HL-60 (cell line): ENCODE measurements around the gene ALDH3A1.

Experiments
- GABPA ChIP-seq: IDR thresholded peaks from 2 replicates; pipeline ENCODE4 v1.6.1; 2012; ENCODE audit warnings: low read depth
- POLR2AphosphoS5 ChIP-seq: IDR thresholded peaks from 2 replicates; pipeline ENCODE4 v1.6.1; 2012; ENCODE audit warnings: low read depth
- TF ChIP-seq, protein P1 (sequence below): IDR thresholded peaks from one replicate; pipeline ENCODE4 v1.5.1; 2011; ENCODE audit warnings: low read length, control low read depth, inconsistent platforms; ENCODE audit not compliant: insufficient read depth

DNA sequence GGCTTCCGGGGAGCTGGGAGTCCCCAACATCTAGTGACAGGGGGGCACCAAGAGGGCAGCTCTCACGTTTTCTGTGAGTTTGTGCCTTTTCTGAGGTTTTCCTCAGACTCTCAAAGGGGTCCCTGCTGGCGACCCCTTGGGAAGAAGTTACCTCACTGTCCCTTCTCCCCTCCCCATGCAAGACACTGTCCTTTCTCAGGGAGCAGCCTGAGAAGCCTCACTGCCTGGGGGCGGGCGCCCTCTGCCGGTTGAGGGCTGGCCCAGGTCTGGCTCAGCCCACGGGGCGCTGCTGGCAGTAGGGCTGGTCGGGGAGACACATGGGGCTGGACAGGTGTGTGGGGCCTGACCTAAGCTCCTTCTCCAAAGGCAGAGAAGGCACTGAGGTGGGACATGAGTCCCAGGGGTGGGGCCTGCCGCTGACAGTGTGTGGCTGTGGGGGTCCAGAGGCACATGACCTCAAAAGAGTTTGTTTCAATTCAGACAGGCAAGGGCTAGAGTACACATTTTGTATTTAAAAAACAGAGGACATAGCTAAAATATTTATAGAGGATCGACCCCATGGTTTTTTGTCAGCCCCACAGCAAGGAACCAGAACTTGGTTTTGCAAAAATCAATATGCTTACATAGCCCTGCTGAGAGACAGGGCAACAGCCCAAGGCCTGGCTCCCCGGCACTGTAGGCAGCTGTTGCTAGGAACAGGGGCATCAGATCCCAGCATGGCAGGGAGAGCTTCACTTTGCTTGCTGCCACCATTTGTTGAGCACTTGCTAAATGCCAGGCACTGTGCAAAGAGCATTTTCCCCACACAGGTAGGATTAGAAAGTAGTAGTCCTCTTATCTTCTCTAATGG, 18.5 kb upstream of the ALDH3A1 start:
- TF ChIP-seq, protein P1, sequence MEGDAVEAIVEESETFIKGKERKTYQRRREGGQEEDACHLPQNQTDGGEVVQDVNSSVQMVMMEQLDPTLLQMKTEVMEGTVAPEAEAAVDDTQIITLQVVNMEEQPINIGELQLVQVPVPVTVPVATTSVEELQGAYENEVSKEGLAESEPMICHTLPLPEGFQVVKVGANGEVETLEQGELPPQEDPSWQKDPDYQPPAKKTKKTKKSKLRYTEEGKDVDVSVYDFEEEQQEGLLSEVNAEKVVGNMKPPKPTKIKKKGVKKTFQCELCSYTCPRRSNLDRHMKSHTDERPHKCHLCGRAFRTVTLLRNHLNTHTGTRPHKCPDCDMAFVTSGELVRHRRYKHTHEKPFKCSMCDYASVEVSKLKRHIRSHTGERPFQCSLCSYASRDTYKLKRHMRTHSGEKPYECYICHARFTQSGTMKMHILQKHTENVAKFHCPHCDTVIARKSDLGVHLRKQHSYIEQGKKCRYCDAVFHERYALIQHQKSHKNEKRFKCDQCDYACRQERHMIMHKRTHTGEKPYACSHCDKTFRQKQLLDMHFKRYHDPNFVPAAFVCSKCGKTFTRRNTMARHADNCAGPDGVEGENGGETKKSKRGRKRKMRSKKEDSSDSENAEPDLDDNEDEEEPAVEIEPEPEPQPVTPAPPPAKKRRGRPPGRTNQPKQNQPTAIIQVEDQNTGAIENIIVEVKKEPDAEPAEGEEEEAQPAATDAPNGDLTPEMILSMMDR = peak; percentile 33
- TF ChIP-seq POLR2AphosphoS5 = no peak
- TF ChIP-seq GABPA = no peak
